B cell (primary cell): ENCODE data around the gene KCNJ16. TPM values are rescaled to one million over a fixed set of nuclear protein-coding genes. Genes with fewer than 3 reads are reported as not detected.

Experiments
- ATAC-seq: fragments of 200-7000 bp; cut with Tn5 transposase; one replicate; pipeline ENCODE4 v1.10.0; 2021; ENCODE audit warnings: low read depth, mild to moderate bottlenecking, moderate number of reproducible peaks, moderate library complexity
- CTCF ChIA-PET: fragments of 350-600 bp; sonication (Branson Sonifier 250); formaldehyde crosslinking; loops from one replicate; lab custom pipeline; 2021; ENCODE audit warnings: antibody characterized with exemption, inconsistent platforms; lab: Charles Lee
- POLR2A ChIA-PET: fragments of 350-600 bp; sonication (Branson Sonifier 250); formaldehyde crosslinking; loops from one replicate; lab custom pipeline; 2021; ENCODE audit warnings: antibody characterized with exemption; lab: Charles Lee
- DNase-seq: peaks from one replicate; pipeline ENCODE4 v3.0.0; 2013
- H2AFZ ChIP-seq: 2 replicates; pipeline ENCODE4 v1.6.1; 2012; ENCODE audit warnings: mild to moderate bottlenecking, low read depth, low read length; ENCODE audit not compliant: insufficient read depth, poor library complexity, severe bottlenecking
- H3K27ac ChIP-seq, 2 donors: 1 replicate in 1 of 2; 2 replicates in 1 of 2; pipeline ENCODE4 v1.5.1; 2012 to 2013; ENCODE audit warnings: low read length in 2 of 2, mild to moderate bottlenecking in 2 of 2, moderate library complexity in 1 of 2
- H3K27me3 ChIP-seq, 4 experiments: fragments of 200-600 bp in 1 of 4; sonication (generic) in 1 of 4; replicated peaks in 1 of 4; 1 replicate in 2 of 4; 2 replicates in 2 of 4; pipeline versions ENCODE4 v1.6.1 to v1.7.0; 2013 to 2016; ENCODE audit warnings: low read length in 3 of 4, mild to moderate bottlenecking in 2 of 4, mixed read lengths in 1 of 4, moderate library complexity in 1 of 4; ENCODE audit not compliant: insufficient read depth in 4 of 4, control insufficient read depth in 3 of 4; ENCODE audit errors: control extremely low read depth in 1 of 4
- H3K36me3 ChIP-seq, 2 experiments: replicated peaks in 1 of 2; 1 replicate in 1 of 2; 2 replicates in 1 of 2; pipeline versions ENCODE4 v1.6.1 to v1.7.1; 2013; ENCODE audit warnings: low read length in 1 of 2; ENCODE audit not compliant: insufficient read depth in 2 of 2, control insufficient read depth in 1 of 2; ENCODE audit errors: control extremely low read depth in 1 of 2, extremely low read depth in 1 of 2
- H3K4me1 ChIP-seq, 2 donors: fragments of 200-600 bp in 1 of 2; sonication (generic) in 1 of 2; 1 replicate in 1 of 2; 2 replicates in 1 of 2; pipeline versions ENCODE4 v1.5.1 to v1.6.1; 2013 to 2017; ENCODE audit warnings: low read length in 2 of 2; ENCODE audit not compliant: control insufficient read depth in 2 of 2, insufficient read depth in 2 of 2
- H3K4me2 ChIP-seq: replicated peaks from 2 replicates; pipeline ENCODE3; 2012; ENCODE audit warnings: mild to moderate bottlenecking, low read depth, low read length; ENCODE audit not compliant: poor library complexity, severe bottlenecking
- H3K4me3 ChIP-seq, 5 experiments: fragments of 200-600 bp in 1 of 5; sonication (generic) in 1 of 5; 1 replicate in 3 of 5; 2 replicates in 2 of 5; pipeline versions ENCODE4 v1.5.1 to v1.7.0; 2011 to 2016; ENCODE audit warnings: low read length in 4 of 5, mild to moderate bottlenecking in 4 of 5, low read depth in 2 of 5, control low read depth in 1 of 5, moderate library complexity in 1 of 5; ENCODE audit not compliant: insufficient read depth in 1 of 5; ENCODE audit errors: control extremely low read depth in 1 of 5, extremely low read depth in 1 of 5
- H3K79me2 ChIP-seq: fragments of 200-600 bp; sonication (generic); one replicate; pipeline ENCODE4 v1.6.0; 2016; ENCODE audit warnings: low read length; ENCODE audit not compliant: control insufficient read depth, insufficient read depth
- H3K9ac ChIP-seq: fragments of 200-600 bp; sonication (generic); 2 replicates; pipeline ENCODE4 v1.6.1; 2017; ENCODE audit warnings: mild to moderate bottlenecking, low read length, moderate library complexity
- H3K9me3 ChIP-seq, 3 donors: one replicate each; pipeline versions ENCODE4 v1.6.1 to v1.7.1; 2013; ENCODE audit warnings: low read length in 2 of 3; ENCODE audit not compliant: control insufficient read depth in 2 of 3, insufficient read depth in 1 of 3; ENCODE audit errors: control extremely low read depth in 1 of 3
- H4K20me1 ChIP-seq: 2 replicates; pipeline ENCODE4 v1.6.0; 2012; ENCODE audit warnings: mild to moderate bottlenecking, low read length; ENCODE audit not compliant: insufficient read depth, control insufficient read depth, poor library complexity, severe bottlenecking
- H3K27ac Mint-ChIP-seq: one replicate; pipeline ENCODE4 v1.8.0; 2021; ENCODE audit warnings: mixed read lengths
- H3K27me3 Mint-ChIP-seq: one replicate; pipeline ENCODE4 v1.8.0; 2021; ENCODE audit warnings: mixed read lengths
- H3K4me1 Mint-ChIP-seq: one replicate; pipeline ENCODE4 v1.8.0; 2021; ENCODE audit warnings: mixed read lengths
- H3K4me3 Mint-ChIP-seq: one replicate; pipeline ENCODE4 v1.8.0; 2021; ENCODE audit warnings: mixed read lengths
- H3K9me3 Mint-ChIP-seq: one replicate; pipeline ENCODE4 v1.8.0; 2022; ENCODE audit warnings: mixed read lengths; ENCODE audit not compliant: insufficient read depth
- EZH2 ChIP-seq: IDR thresholded peaks from 2 replicates; pipeline ENCODE4 v1.6.1; 2012; ENCODE audit warnings: borderline replicate concordance, low read depth, mild to moderate bottlenecking, moderate library complexity, low read length; ENCODE audit not compliant: insufficient read depth, poor library complexity, severe bottlenecking
- WGBS: methylation state at CpG from one replicate; pipeline ENCODE4 v1.1.5; 2013; ENCODE audit warnings: missing lambda C conversion rate; ENCODE audit not compliant: insufficient coverage; 5-methylcytosine and 5-hydroxymethylcytosine counted together
- intact Hi-C: fragments of 100-400 bp; cut with micrococcal nuclease; formaldehyde crosslinking; loops from one replicate; pipeline ENCODE4 v1.10.0; 2022
- polyA plus RNA-seq: library from polyadenylated mRNA; depleted of rRNA; stranded (reverse); fragments of >200 nt; gene quantifications from 2 replicates; pipeline ENCODE4 v1.2.3, GENCODE V29; 2012
- total RNA-seq, 2 donors: library from RNA; stranded (reverse); fragments of 120-200 nt in 1 of 2; gene quantifications; 1 replicate in 1 of 2; 2 replicates in 1 of 2; pipeline versions ENCODE4 v1.2.3 to v1.2.4, GENCODE V29; 2013 to 2022
- TF ChIP-seq, protein P1 (sequence below): fragments of 200-600 bp; IDR thresholded peaks from one replicate; pipeline ENCODE4 v1.8.0; 2022; ENCODE audit warnings: antibody characterized with exemption, mild to moderate bottlenecking

Gene KCNJ16
- total and polyA plus RNA-seq, 2 donors (not counting 1 experiment from before 2014, with no cell fraction given) = not detected

DNA sequence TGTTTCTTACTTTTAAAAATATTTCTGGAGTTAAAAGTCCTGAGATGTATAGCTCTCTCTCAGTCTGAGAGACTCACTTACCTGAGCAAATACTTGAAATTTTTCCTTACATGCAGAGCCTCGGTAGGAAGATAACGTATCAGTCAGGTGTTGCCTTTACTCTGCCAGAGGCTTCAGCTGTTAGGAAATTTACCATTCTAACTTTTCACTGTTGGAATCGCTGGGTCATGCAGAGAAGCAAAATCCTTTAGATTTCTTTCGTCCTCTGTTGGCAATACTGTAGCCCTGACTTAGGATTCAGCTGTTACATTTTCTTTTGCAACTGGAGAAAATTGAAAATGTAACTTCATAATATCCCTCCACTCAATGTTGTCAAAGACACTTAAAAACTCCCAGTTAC lies 20.0 kb upstream of the KCNJ16 start:
- H3K27ac ChIP-seq = no peak overlapping the region
- no peaks in the 10 kb centered on the region for H3K4me1 ChIP-seq
- peaks cover 0 to 3% (median 0%) of the 10 kb centered on the region in 3 donors for H3K9me3 ChIP-seq
- no peak for TF ChIP-seq EZH2
- TF ChIP-seq, protein P1, sequence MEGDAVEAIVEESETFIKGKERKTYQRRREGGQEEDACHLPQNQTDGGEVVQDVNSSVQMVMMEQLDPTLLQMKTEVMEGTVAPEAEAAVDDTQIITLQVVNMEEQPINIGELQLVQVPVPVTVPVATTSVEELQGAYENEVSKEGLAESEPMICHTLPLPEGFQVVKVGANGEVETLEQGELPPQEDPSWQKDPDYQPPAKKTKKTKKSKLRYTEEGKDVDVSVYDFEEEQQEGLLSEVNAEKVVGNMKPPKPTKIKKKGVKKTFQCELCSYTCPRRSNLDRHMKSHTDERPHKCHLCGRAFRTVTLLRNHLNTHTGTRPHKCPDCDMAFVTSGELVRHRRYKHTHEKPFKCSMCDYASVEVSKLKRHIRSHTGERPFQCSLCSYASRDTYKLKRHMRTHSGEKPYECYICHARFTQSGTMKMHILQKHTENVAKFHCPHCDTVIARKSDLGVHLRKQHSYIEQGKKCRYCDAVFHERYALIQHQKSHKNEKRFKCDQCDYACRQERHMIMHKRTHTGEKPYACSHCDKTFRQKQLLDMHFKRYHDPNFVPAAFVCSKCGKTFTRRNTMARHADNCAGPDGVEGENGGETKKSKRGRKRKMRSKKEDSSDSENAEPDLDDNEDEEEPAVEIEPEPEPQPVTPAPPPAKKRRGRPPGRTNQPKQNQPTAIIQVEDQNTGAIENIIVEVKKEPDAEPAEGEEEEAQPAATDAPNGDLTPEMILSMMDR = no peak
- no peaks in the 10 kb centered on the region for H3K79me2 ChIP-seq
- WGBS = 100% methylated on average over 1 of the region's 4 CpGs
- H3K4me2 ChIP-seq = no peak overlapping the region
- Mint-ChIP-seq H3K27ac (no peak overlapping the region), H3K4me1 (no peaks in the 10 kb centered on the region), H3K9me3 (no peaks in the 10 kb centered on the region), H3K4me3 (no peak overlapping the region), H3K27me3 (no peaks in the 10 kb centered on the region)
- no peak overlapping the region for H3K9ac ChIP-seq
- CTCF ChIA-PET = no interaction called here
- no peaks in the 10 kb centered on the region for H3K36me3 ChIP-seq
- no peaks in the 10 kb centered on the region for H3K27me3 ChIP-seq
- H3K4me3 ChIP-seq = no peak overlapping the region
- no peak overlapping the region for H2AFZ ChIP-seq
- H4K20me1 ChIP-seq = no peaks in the 10 kb centered on the region
- intact Hi-C loops = no loop called here
- POLR2A ChIA-PET = no interaction called here
- DNase-seq (no peak), ATAC-seq (no peak)

DNA sequence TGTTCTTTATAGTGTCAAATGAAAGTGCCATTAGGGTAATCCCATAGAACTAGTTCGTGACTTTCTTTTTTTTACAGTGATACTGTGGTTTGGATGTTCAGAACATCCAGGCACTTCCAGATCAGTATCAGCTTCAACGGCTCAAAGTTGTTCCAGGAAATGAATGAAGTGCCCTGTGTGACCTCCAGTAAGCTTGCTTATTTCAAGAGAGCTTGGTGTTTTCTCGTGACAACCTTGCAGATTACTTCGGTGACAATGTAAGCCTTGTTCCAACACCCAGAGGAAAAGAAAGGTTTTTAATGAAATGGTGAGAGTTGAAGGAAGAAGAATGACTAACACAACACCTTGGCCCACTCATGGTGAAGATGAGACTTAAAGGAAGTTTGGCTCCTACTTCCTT lies 16.0 kb upstream of the KCNJ16 start:
- CTCF ChIA-PET = no interaction called here
- WGBS = 65% methylated on average over 3 of the region's 4 CpGs

More for the DNA sequence above, 16.0 kb upstream of the KCNJ16 start:
- Mint-ChIP-seq H3K4me1 (no peaks in the 10 kb centered on the region), H3K4me3 (no peak overlapping the region), H3K9me3 (no peaks in the 10 kb centered on the region), H3K27me3 (no peaks in the 10 kb centered on the region), H3K27ac (no peak overlapping the region)
- H3K27ac ChIP-seq = no peak overlapping the region
- H3K9ac ChIP-seq = no peak overlapping the region
- TF ChIP-seq, protein P1 = no peak
- TF ChIP-seq EZH2 = no peak
- DNase-seq (no peak), ATAC-seq (no peak)
- no peaks in the 10 kb centered on the region for H3K27me3 ChIP-seq
- no peak overlapping the region for H2AFZ ChIP-seq
- intact Hi-C loops = no loop called here
- no peaks in the 10 kb centered on the region for H3K79me2 ChIP-seq
- H3K9me3 ChIP-seq = peaks cover 0 to 3% (median 0%) of the 10 kb centered on the region in 3 donors
- no peaks in the 10 kb centered on the region for H3K36me3 ChIP-seq
- H3K4me1 ChIP-seq = no peaks in the 10 kb centered on the region
- no peak overlapping the region for H3K4me3 ChIP-seq
- POLR2A ChIA-PET = no interaction called here
- no peaks in the 10 kb centered on the region for H4K20me1 ChIP-seq
- no peak overlapping the region for H3K4me2 ChIP-seq
